ENCODE data around the gene ITIH4.

DNA sequence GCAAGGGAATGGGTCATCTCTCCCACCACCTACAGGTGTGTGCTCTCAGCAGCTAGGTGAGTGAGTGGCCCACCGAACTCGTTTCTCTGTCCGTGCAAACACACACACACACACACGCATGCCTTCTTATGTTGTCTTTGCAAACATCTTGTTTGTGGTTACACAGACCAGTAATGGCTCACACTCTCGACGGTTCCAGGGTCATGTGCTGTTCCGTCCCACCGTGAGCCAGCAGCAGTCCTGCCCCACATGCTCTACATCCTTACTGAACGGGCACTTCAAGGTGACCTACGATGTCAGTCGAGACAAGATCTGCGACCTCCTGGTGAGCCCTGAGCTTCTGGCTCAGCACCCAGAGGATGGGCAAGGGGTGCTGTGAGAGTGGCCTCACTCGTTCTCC is 48.7 kb downstream of the ITIH4 start:
- no peak for TF ChIP-seq POLR2A (IDR thresholded peaks at IDR 0.05)
- TF ChIP-seq, protein P1, sequence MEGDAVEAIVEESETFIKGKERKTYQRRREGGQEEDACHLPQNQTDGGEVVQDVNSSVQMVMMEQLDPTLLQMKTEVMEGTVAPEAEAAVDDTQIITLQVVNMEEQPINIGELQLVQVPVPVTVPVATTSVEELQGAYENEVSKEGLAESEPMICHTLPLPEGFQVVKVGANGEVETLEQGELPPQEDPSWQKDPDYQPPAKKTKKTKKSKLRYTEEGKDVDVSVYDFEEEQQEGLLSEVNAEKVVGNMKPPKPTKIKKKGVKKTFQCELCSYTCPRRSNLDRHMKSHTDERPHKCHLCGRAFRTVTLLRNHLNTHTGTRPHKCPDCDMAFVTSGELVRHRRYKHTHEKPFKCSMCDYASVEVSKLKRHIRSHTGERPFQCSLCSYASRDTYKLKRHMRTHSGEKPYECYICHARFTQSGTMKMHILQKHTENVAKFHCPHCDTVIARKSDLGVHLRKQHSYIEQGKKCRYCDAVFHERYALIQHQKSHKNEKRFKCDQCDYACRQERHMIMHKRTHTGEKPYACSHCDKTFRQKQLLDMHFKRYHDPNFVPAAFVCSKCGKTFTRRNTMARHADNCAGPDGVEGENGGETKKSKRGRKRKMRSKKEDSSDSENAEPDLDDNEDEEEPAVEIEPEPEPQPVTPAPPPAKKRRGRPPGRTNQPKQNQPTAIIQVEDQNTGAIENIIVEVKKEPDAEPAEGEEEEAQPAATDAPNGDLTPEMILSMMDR (IDR thresholded peaks at IDR 0.05) = no peak

Measured in upper lobe of left lung (tissue), 4 donors.